GM21390 (cell line): ENCODE measurements around the gene ZNF85.
A peak's percentile ranks its signal among the peaks of the same experiment; 100 is the strongest.
"Not testable (repeated sequence)": the region's sequence is repeated elsewhere in the genome, so short reads cannot be mapped to it uniquely, and the experiment has no call there.

Experiments
- ATAC-seq: cut with Tn5 transposase; IDR thresholded peaks from one replicate; pipeline ENCODE4 v1.9.1; 2021; ENCODE audit not compliant: unreplicated experiment

ZNF85 gene

DNA sequence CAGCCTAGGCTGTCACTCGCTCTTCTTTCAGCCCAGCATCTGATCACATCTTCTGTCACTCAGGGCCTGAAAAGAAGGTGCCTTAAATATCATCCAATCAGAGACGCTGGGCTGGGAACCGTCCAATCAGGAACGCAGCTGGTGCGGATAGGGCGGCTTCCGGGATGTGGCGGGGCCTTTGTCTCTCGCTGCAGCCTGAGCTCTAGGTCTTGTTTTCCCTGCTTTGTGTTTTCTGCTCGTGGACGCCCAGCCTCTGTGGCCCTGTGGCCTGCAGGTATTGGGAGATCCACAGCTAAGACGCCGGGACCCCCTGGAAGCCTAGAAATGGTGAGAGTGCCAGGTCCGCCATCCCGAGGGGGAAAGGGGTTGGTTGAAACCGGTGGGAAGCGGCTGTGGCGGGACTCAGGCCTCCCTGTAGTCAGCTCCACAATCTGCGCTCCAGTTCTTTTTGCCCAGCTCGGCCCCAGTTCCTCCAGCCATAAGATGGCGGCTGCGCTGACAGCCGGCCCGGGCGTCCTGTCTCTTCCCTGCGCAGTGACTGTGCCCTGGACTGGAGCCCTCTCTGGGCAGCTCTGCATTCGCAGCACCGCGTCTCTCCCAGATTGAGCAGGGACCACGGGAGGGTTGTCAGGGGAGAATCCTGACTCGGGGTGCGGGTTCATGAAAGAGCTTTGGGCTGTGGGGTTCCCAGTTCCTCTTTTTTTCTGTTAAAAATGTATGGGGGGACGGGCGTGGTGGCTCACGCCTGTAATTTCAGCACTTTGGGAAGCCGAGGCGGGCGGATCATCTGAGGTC lies at the start of gene ZNF85:
TSS of gene ZNF85 (plus strand) at position 175 of the 795 bp plus-strand sequence. CDS start at position 325, 150 bp downstream.
- peak; percentile 95 for ATAC-seq

DNA sequence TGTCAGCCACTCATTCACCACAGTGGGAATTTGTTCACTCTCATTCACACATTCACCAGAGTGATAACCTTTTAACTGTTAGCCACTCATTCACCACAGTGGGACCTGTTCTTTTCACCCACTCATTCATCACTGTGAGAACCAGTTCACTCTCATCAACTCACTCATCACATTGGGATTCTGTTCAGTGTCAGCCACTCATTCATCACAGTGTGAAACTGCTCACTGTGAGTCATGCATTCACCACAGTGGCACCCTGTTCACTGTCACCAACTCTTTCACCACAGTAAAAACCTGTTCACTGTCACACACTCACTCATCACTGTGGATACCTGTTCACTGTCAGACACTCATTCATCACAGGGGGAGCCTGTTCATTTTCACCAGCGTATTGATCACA lies 43.5 kb upstream of the ZNF85 start:
- no peak for ATAC-seq

DNA sequence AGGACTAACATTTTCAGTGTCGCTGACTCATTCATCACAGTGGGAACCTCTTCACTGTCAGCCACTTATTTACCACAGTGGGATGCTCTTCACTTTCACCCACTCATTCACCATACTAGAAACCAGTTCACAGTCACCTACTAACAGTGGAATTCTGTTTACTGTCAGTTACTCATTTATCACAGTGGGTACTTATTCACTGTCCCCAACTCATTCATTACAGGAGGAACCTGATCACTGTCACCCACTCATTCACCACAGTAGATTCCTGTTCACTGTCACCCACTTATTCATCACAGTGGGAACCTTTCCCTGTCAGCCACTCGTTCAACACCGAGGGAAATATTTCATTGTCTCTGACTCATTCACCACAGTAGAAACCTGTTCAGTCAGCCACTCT lies 10.1 kb upstream of the ZNF85 start:
- ATAC-seq = no peak

DNA sequence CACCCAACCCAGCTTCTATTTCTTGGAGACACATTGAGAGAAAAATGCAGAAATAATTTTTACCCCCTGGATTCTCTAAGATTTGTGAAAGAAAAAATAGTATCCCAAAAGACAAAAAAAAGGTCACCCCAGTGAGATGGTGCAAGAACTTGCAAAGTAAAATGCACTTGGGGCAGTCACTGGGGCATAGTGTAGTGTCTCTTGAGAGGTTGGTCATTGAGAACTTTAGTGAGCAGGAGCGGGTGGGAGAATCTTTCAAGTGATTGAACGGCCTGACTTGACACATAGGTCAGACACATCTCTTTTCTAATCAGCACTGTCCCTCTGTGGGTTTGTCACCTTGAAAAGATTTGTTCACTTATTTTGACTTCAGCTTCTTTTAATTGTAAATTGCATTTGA lies 2.4 kb downstream of the ZNF85 start:
- no peak for ATAC-seq

DNA sequence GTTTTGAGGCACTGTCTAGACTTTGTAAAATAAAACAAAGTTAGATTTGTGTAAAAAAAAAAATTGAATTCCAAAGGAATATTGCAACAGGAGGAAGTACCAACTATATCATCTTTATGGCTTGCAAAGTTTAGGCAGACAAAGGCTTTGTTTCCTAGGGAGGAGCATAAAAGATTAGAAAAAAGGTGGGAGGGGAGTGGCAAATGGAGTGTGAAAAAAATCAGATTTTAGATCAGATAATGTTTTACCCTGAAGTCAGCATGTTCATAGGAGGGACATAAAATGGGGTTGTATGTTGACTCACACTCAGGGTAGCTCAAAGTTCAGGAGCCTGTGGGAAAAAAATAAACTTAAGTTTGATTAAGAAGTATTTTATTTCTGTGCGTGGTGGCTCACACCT lies 3.7 kb downstream of the ZNF85 start:
- ATAC-seq = no peak

DNA sequence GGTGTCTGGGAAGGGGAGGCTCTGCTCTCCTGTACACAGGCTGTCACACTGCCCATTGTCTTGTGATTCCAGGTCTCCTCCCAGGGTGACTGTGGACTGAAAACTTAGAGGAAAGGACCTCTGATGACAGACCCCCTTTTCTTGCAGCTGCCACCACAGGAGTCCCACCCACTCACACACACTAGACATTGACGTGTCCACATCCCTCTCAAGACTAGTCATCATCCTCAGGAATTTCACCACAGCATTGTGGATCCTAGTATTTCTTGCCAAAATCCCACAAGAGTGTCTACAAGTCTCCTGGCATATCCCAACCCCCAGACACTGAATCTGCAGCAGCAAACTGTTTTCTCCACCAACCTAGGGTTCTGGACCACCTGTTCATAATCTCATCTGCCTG lies 5.3 kb downstream of the ZNF85 start:
- no peak for ATAC-seq

DNA sequence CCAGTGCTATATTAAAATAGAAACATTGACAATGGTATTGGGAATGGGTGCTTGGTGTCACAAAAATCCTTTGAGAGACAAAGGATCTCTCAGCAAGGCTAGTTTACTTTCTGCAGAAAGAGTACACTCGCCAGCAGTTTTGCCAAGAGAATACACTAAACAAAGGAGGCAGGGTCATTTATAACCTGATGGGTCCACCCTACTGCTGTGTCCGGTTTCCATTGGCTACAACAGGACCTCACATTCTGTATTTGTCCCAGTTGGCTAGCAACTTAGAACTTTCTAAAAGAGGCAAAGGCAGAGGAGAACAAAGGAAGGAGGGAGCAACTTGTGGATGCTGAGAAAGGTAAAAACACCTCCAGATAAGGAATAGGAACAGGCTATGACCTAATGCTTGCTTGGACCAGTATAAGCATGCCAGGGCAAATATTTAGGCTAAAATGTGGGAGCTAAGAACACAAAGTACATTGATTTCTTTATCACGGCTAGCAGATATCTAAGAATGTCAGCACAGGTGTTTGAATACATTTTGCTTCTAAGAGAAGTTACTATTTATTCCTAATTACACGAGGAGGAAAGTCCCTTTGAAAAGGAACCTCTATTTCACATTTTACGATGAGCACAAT lies 13.4 kb downstream of the ZNF85 start:
- ATAC-seq = not testable (repeated sequence)

DNA sequence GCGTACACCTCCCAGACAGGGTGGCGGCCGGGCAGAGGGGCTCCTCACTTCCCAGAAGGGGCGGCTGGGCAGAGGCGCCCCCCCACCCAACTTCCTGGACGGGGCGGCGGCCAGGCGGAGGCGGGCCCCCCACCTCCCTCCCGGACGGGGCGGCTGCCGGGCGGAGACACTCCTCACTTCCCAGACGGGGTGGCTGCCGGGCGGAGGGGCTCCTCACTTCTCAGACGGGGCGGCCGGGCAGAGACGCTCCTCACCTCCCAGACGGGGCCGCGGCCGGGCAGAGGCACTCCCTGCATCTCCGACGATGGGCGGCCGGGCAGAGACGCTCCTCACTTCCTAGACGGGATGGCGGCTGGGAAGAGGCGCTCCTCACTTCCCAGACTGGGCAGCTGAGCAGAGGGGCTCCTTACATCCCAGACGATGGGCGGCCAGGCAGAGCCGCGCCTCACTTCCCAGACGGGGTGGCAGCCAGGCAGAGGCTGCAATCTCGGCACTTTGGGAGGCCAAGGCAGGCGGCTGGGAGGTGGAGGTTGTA lies 29.6 kb downstream of the ZNF85 start:
- ATAC-seq = not testable (repeated sequence)

DNA sequence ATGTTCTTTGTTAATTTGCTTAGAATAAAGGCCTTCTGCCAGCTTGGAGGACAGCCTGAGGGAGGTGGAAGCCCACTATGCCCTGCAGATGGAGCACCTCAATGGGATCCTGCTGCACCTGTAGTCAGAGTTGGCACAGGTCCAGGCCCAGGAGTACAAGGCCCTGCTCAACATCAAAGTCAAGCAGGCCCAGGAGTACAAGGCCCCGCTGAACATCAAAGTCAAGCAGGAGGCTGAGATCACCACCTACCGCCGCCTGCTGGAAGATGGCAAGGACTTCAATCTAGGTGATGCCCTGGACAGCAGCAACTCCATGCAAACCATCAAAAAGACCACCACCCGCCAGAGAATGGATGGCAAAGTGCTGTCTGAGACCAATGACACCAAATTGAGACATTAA lies 41.7 kb downstream of the ZNF85 start:
- ATAC-seq = no peak

DNA sequence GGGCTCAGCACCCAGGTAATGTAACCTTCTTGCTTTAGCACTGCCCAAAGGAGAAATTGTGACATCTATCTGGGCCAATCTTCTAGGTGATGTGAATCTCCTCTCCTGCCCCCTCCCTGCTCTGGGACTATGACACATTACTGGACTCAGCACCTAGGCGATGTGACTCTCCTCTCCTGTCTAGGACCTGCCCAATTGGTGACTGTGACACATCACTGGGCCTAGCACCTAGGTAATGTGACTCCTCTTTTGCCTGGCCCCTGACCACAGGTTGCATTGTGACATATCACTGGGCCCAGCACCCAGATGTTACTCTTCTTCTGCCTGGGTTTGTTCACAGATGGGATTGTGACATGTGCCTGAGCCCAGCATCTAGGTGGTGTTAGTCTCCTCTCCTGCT lies 45.0 kb downstream of the ZNF85 start:
- no peak for ATAC-seq

DNA sequence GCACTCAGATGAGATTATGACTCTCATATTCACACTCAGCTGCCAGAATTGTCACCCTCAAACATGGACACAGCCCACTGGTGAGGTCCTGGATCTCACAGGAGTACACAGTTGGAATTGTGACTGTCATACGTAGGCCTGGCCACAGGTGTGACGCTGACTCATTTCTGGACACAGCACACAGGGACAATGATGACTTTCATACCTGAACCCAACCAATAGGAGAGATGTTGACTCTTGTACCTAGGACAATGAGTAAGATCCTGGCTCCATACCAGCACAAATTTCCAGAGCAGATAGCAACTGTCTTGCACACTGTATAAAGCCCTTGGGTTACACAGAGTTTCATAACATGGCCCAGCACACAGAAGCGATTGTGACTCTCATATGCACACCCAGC lies 46.4 kb downstream of the ZNF85 start:
- no peak for ATAC-seq

DNA sequence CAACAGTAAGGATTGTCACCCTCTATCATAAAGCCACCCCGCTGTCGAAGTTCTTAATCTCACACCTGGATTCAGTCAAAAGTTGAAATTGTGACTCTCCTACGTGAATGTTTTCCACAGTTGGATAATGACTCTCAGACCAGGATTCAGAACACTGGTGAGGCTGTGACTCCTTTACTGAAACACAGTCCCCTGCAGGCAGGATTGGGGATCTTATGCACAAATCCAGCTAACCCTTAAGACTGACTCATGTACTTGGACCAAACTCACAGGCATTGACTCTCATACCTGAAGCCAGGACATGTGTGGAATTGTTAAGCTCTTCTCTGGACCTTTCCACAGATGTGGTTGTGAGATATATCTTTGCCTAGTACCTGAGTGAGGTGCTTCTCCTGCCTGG lies 46.8 kb downstream of the ZNF85 start:
- no peak for ATAC-seq

DNA sequence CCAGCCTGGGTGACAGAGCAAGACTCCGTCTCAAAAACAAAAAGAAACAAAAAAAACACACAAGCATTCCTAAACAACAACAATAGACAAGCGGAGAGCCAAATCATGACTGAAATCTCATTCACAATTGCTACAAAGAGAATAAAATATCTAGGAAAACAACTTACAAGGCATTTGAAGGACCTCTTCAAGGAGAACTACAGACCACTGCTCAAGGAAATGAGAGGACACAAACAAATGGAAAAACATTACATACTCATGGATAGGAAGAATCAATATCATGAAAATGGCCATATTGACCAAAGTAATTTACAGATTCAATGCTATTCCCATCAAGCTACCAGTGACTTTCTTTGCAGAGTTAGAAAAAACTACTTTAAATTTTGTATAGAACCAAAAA lies 69.7 kb downstream of the ZNF85 start:
- ATAC-seq = not testable (repeated sequence)

DNA sequence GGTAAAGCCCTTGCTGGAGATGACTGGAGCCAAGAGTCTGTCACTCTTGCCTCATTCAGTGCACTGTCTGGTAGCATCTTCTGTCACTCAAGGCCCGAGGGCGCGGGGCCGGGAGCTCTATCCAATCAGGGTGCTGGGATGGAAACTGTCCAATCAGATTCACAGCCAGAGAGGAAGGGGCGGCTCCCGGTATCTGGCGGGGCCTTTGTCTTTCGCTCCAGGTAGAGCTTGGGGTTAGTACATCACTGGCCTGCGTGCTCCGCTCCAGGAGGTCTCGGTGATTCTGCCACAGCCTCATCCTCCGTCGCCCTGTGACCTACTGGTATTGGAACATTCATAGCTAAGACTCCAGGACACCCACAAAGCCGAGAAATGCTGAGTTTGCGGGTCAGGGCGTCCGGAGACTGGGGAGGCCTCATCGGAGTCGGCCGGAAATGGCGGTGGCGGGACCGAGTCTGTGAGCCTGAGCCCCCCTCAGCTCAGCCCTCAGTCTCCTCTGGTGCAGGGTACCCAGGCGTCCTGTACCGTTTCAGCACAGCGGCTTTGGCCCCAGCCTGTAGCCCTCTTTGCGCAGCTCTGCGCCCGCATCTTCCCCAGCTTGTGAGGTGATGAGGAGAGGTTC lies 76.8 kb downstream of the ZNF85 start:
- peak; percentile 99 for ATAC-seq
